A549 (cell line): ENCODE measurements around the gene NEDD4L.
"Not testable (repeated sequence)": the region's sequence is repeated elsewhere in the genome, so short reads cannot be mapped to it uniquely, and the experiment has no call there.

Source experiments
- CTCF ChIP-seq: fragments of >200 bp; sonication (Bioruptor Twin); formaldehyde crosslinking; IDR thresholded peaks from 3 replicates; pipeline ENCODE4 v1.5.1; 2016
- EHF ChIP-seq: fragments of 250-450 bp; sonication (Bioruptor Pico); IDR thresholded peaks from 2 replicates; pipeline ENCODE4 v1.5.0; 2020; ENCODE audit warnings: mild to moderate bottlenecking
- EHMT2 ChIP-seq: fragments of 200-600 bp; sonication (generic); IDR thresholded peaks from 2 replicates; pipeline ENCODE4 v1.6.1; 2016; ENCODE audit warnings: antibody characterized with exemption, low read depth, mild to moderate bottlenecking, moderate library complexity
- ELK1 ChIP-seq: fragments of 150-350 bp; IDR thresholded peaks from 2 replicates; pipeline ENCODE4 v1.6.1; 2014; ENCODE audit warnings: low read depth, mild to moderate bottlenecking, low read length
- MYC ChIP-seq: IDR thresholded peaks from 2 replicates; pipeline ENCODE4 v1.6.1; 2012; ENCODE audit warnings: mild to moderate bottlenecking, inconsistent platforms, low read length, improper control_type of control experiment, borderline replicate concordance
- RAD21 ChIP-seq, 2 experiments: fragments of >200 bp in 1 of 2; sonication (Bioruptor Twin) in 1 of 2; formaldehyde crosslinking in 1 of 2; IDR thresholded peaks in 1 of 2; conservative IDR thresholded peaks in 1 of 2; 2 replicates in 1 of 2; 3 replicates in 1 of 2; pipeline ENCODE4 v1.6.1; 2012 to 2018; ENCODE audit warnings: inconsistent platforms in 1 of 2
- RCOR1 ChIP-seq: fragments of 150-350 bp; IDR thresholded peaks from 2 replicates; pipeline ENCODE4 v1.6.1; 2014; ENCODE audit warnings: antibody characterized with exemption, low read length, low read depth
- RNF2 ChIP-seq: fragments of 200-600 bp; sonication (generic); IDR thresholded peaks from 2 replicates; pipeline ENCODE4 v1.6.1; 2016; ENCODE audit warnings: low read depth, mild to moderate bottlenecking, antibody characterized with exemption, moderate library complexity, borderline replicate concordance
- ZFP36 ChIP-seq: fragments of 450-650 bp; IDR thresholded peaks from 2 replicates; pipeline ENCODE4 v1.6.1; 2014; ENCODE audit warnings: borderline replicate concordance; ENCODE audit not compliant: partially characterized antibody

- not testable (repeated sequence) for TF ChIP-seq RCOR1; RNF2; ELK1; CTCF; MYC; EHF; EHMT2; RAD21 (conservative IDR thresholded peaks at IDR 0.05 in 1 of 2, IDR thresholded peaks at IDR 0.05 in 1 of 2); ZFP36
Measured at GRCh38 chr18:58282872-58283271, 238.8 kb downstream of the NEDD4L start.
